GM18517 (cell line): ENCODE measurements around the gene PRR5L.

Source experiments
- ATAC-seq: cut with Tn5 transposase; IDR thresholded peaks from one replicate; pipeline ENCODE4 v1.9.1; 2021; ENCODE audit warnings: mild to moderate bottlenecking, moderate library complexity; ENCODE audit not compliant: unreplicated experiment

PRR5L gene

GRCh38 chr11:36278531-36279282, 17.4 kb upstream of the PRR5L start:
- no peak for ATAC-seq

DNA sequence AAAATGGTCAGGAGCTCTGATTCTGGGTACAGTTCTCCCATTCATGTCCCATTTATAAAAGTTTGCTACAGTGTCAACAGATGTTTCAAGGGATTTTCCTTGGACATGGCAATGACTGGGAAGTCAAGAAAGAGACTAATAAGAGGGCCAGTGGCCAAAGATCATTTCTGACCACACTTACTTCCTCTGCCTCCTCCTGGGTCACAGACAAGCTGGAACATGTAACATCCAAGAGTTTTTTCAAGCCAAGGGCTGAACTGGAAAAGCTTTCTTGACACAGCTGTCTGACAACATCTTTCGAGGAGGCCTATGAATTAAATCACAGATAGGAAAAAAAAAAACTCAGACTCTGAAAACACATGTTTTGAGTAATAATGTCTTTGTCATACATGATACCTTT, 15.6 kb upstream of the PRR5L start:
- ATAC-seq = no peak

DNA sequence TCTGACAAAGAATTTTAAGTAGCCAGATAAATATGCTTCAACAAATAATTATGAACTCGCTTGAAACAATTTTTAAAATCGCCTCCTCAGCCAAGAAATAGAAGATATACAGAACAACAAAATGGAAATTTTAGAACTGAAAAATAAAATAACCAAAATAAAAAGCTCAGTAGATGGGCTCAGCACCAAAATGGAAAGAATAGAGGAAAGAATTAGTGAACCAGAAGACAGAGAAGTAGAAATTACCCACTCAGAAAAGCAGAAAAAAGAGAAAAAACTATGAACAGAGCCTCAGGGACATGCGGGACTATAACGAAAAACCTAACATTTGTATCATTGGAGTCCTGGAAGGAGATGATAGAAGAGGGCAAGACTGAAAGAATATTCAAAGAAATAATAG, 14.2 kb upstream of the PRR5L start:
- no peak for ATAC-seq

DNA sequence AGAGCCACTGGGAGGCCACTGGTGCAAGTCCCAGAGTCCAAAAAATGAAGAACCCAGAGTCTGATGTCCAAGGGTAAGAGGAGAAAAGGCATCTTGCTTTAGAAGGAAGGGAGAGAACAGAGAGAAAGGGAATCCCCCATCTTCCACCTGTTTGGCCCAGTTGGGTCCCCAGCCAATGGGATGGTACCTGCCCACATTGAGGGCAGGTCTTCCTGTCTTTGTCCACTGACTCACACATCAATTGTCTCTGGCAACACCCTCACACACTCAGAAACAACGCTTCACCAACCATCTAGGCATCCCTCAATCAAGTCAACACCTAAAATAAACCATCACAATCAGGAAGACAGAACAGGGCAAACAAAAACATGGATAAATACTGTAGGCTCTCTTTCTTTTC, 13.2 kb upstream of the PRR5L start:
- no peak for ATAC-seq

- ATAC-seq = no peak
Observed at GRCh38 chr11:36288442-36289225, 7.5 kb upstream of the PRR5L start.

DNA sequence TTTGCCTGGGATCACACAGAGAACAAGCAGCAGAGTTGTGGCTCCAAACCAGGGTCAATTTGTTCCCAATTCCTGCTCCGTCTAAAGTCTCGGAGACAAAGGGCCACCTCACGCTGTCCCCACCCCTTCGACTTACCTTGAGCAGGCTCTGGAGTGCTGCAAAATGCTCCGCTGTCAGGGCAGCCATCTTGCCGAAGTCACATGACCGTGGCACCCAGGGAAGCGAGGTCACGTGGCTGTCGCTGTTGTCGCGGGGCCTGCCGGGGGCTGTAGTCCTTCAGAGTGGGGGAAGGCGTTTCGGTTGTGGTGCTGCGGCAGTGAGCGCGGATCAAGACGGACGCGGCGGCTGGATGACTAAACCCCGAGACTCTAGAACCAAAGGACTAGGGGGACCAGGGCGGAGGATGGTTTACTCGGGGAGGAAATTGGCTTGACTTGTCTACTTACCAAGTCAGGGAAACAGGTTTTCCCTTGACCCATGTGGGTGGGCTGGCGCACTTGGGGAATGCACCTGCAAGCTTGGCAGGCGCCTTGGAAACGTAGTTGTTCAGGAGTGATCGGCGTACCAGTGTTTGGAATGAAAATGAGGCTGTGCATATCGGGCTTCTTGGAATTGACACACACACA, 6.7 kb upstream of the PRR5L start, which contains the start of gene COMMD9:
Gene COMMD9 (minus strand): TSS at position 199 of the 627 bp plus-strand sequence. CDS start 12 bp downstream, at position 187.
- ATAC-seq = peak; percentile 100

- no peak for ATAC-seq
Observed at GRCh38 chr11:36292311-36292722, 3.8 kb upstream of the PRR5L start.

DNA sequence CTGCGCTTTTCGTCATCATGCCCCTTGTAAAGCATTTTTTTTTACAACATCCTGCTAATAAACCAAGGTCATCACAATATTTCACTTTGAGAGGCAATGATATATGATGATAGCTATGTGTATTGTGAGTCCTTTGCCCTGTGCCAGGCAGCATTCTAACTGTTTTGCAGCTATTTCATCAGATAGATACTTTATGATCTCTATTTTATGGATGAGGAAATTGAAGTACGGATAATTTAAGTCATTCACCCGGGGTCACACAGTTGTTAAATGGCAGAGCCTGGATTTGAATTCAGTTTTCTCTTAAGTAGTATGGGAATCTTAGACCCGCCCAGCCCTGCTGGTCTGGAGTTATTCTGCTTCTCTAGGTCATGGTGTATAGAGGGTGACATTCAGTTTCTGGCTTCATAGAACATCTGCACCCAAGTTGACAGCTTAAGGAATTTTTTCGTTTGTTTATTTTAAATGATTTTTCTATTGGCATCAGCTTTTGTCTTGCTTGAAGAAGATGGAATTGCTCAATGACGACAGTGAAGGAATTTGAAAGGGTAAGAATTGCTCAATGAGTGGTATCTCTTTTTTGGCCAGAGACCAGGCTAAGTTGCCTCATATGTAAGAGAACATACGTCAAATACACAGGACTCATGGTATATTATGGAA, 926 bp downstream of the PRR5L start:
- no peak for ATAC-seq

GRCh38 chr11:36300650-36301049, 4.6 kb downstream of the PRR5L start:
- ATAC-seq = no peak

GRCh38 chr11:36304351-36304750, 8.3 kb downstream of the PRR5L start:
- no peak for ATAC-seq

DNA sequence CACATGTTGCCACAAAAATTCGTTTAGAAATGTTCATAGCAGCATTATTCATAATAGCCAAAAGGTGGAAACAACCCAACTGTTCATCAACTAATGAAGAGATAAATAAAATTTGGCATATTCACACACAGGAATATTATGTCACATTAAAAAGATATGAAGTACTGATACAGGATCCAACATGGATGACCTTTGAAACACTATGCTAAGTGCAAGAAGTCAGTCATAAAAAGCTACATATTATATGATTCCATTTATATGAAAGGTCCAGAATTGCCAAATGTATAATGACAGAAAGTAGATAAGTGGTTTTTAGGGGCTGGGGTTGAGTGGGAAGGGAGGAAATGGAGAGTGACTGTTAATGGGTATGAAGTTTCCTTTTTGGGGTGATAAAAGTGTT, 9.0 kb downstream of the PRR5L start:
- no peak for ATAC-seq

DNA sequence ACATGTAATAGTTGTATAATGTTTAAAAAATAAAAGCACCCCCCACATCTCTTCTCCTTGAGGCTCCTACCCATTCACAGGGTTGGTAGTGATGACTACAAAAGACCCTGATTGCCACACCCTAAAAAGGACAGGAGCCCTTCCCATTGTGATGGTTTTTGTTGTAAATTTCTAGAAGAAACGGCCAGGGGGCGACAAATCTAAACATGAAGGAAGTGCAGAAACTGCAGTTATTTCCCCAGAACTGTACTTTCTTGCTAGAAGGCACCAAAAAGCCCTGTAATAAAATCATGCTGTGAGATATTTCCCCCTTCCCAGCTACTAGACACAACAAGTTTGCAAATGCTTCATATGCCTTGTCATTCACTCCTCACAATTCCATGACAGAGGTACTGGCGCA, 10.8 kb downstream of the PRR5L start:
- no peak for ATAC-seq

DNA sequence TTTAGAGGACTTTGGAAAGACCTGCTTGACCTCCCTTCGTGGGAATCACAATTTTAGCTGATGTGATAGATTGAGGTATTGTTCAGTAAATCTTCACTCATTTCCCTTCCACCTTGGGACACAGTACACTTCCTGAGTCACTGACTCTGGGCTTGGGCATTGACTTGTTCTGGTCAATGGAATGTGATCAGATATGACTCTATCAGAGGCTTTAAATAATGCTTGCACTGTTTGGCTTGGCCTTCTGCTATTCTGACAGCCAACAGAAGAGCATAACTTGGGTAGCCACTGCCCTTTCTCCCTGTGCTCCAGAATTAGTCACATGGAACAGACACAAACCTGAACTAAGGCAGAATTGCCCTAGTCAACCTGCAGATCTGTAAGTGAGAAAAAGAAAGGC, 12.5 kb downstream of the PRR5L start:
- ATAC-seq = no peak

DNA sequence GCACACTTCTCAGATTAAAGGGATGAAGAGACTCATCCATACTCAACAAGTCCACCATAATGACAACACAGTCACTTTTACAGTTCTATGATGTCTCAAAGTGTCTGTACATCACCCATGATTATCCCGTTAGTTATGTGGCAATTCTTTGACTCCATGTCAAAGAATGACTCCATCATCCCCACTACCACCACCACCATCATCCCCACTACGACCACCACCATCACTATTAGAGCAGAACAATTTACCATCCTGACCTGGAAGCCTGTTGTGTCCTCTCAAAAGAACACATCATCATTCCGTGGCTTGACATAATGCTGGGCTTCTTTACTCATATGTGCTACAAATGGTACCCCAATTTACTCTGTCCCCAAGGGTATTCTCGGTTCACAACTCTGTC, 13.7 kb downstream of the PRR5L start:
- no peak for ATAC-seq

- ATAC-seq = no peak
Observed at GRCh38 chr11:36311926-36312595, 16.0 kb downstream of the PRR5L start.

GRCh38 chr11:36312611-36313472, 16.8 kb downstream of the PRR5L start:
- no peak for ATAC-seq

GRCh38 chr11:36313750-36314433, 17.8 kb downstream of the PRR5L start:
- peak; percentile 66 for ATAC-seq

DNA sequence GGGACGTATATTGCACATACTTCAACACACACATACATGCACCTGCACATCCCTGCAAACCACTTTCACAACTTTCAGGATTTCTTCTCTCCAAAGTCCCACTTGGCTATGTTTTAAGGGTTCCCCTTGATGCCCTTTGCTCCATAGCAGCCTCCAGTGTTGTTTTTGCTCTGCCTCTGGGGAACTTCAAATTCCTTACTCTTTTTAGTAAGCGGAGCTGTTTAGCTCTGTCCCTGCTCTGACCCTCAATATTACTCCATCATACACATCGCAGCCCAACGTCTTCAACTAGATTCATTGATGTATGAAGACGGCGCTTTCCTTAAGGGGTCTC, 18.3 kb downstream of the PRR5L start:
- no peak for ATAC-seq

DNA sequence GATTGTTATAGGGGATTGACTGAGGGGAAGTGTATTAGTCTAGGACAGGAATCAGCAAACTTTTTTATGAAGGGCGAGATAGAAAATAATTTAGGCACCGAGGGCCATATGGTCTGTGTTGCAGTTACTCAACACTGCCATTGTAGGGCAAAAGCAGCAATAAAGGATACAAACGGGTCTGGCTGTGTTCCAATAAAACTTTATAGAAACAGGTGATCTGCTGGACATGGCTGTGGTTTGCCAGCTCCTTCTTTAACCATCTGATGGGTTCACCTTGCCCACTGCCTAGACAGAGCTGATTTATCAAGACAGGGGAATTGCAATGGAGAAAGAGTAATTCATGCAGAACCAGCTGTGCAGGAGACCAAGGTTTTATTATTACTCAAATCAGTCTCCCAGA, 20.0 kb downstream of the PRR5L start:
- ATAC-seq = no peak
